C4-2B (cell line): ENCODE results near the gene HS6ST1.
"Not testable (repeated sequence)": the region's sequence is repeated elsewhere in the genome, so short reads cannot be mapped to it uniquely, and the experiment has no call there.

Experiments
- ZFX ChIP-seq: fragments of 450-650 bp; IDR thresholded peaks from 2 replicates; pipeline ENCODE4 v1.6.1; 2017
- TF ChIP-seq, protein P1 (sequence below): fragments of 450-650 bp; conservative IDR thresholded peaks from 2 replicates; pipeline ENCODE4 v1.5.1; 2017; ENCODE audit warnings: mild to moderate bottlenecking

DNA sequence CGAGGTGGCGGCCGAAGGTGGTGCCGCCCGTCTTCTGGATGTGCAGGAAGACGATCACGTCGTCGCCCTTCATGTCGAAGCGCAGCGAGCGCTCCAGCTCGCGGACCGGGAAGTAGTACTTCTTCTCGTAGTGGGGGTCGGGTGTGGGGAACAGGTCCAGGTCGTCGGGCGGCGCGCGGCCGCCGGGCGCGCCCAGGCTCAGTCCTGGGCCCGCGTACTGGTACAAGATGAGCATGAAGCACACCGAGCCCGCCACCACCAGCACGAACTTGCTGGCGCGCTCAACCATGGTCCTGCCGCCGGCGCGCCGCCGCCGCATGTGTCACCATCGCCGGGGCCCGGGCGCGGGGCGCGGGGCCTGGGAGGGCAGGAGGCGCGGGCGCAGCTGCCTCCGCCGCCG is 423 bp downstream of the HS6ST1 start:
- TF ChIP-seq, protein P1, sequence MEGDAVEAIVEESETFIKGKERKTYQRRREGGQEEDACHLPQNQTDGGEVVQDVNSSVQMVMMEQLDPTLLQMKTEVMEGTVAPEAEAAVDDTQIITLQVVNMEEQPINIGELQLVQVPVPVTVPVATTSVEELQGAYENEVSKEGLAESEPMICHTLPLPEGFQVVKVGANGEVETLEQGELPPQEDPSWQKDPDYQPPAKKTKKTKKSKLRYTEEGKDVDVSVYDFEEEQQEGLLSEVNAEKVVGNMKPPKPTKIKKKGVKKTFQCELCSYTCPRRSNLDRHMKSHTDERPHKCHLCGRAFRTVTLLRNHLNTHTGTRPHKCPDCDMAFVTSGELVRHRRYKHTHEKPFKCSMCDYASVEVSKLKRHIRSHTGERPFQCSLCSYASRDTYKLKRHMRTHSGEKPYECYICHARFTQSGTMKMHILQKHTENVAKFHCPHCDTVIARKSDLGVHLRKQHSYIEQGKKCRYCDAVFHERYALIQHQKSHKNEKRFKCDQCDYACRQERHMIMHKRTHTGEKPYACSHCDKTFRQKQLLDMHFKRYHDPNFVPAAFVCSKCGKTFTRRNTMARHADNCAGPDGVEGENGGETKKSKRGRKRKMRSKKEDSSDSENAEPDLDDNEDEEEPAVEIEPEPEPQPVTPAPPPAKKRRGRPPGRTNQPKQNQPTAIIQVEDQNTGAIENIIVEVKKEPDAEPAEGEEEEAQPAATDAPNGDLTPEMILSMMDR, result not testable (repeated sequence)
- not testable (repeated sequence) for TF ChIP-seq ZFX
